ENCODE results near the gene LRRC53. TPM values are rescaled to one million over a fixed set of nuclear protein-coding genes. Genes with fewer than 3 reads are reported as not detected.

Gene LRRC53
- total and polyA plus RNA-seq, 8 donors = not detected

DNA sequence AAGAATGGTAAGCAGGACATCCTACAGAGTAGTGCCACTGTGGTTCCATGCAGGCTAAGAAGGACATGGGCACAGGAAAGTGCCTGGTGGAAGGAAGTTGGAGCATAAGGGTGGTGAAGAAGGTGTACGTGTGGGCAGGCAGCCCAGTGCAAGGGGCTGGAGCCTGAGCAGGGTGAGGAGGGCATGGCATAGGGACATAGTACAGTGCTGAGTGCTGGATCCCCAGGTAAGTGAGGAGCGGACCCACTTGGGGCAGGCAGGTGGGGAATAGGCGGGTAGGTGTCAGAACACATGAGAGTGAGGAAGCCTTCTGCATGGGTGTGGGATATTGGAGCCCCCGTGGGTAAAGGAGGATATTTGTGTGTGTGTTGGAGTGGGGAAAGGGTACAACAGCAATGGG, 15.7 kb upstream of the LRRC53 start:
- WGBS, 5 donors = 84 to 91% (median 85%) methylated on average over 4 of the region's 4 CpGs
- no peak for DNase-seq
- H3K27ac ChIP-seq = no peak overlapping the region
- no peaks in the 10 kb centered on the region for H3K36me3 ChIP-seq
- no peaks in the 10 kb centered on the region for H3K27me3 ChIP-seq
- H3K9me3 ChIP-seq = no peaks in the 10 kb centered on the region
- H3K4me3 ChIP-seq = no peak overlapping the region
- intact Hi-C loops (cut with DNase I; ENCODE audit: low total_unique reads) = no loop called here
- TF ChIP-seq POLR2A (IDR thresholded peaks at IDR 0.05) = no peak
- TF ChIP-seq, protein P1, sequence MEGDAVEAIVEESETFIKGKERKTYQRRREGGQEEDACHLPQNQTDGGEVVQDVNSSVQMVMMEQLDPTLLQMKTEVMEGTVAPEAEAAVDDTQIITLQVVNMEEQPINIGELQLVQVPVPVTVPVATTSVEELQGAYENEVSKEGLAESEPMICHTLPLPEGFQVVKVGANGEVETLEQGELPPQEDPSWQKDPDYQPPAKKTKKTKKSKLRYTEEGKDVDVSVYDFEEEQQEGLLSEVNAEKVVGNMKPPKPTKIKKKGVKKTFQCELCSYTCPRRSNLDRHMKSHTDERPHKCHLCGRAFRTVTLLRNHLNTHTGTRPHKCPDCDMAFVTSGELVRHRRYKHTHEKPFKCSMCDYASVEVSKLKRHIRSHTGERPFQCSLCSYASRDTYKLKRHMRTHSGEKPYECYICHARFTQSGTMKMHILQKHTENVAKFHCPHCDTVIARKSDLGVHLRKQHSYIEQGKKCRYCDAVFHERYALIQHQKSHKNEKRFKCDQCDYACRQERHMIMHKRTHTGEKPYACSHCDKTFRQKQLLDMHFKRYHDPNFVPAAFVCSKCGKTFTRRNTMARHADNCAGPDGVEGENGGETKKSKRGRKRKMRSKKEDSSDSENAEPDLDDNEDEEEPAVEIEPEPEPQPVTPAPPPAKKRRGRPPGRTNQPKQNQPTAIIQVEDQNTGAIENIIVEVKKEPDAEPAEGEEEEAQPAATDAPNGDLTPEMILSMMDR (IDR thresholded peaks at IDR 0.05) = no peak
- TF ChIP-seq POLR2AphosphoS5 (IDR thresholded peaks at IDR 0.05) = no peak
- TF ChIP-seq EP300 (IDR thresholded peaks at IDR 0.05) = no peak
- H3K4me1 ChIP-seq = no peaks in the 10 kb centered on the region

DNA sequence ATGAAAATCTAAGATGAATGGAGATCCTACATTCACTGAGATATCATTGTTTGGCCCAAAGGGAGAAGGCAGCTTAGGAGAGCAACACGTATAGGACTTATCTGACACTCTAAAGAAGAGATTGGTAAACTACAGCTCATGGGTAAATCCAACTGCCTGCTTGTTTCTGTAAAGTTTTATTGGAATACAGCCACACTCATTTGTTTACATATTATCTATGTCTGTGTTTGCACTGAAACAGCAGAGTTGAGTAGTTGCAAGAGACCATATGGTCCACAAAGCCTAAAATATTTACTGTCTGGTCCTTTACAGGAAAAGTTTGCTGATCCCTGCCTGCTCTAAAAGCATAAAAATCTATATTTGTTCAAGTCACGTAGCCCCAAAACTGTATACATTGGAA, 14.3 kb upstream of the LRRC53 start:
- TF ChIP-seq, protein P1 (IDR thresholded peaks at IDR 0.05) = no peak
- TF ChIP-seq EP300 (IDR thresholded peaks at IDR 0.05) (no peak), POLR2AphosphoS5 (IDR thresholded peaks at IDR 0.05) (no peak), POLR2A (IDR thresholded peaks at IDR 0.05) (no peak)
- DNase-seq = no peak
- intact Hi-C loops (cut with DNase I; ENCODE audit: low total_unique reads) = no loop called here
- no peak overlapping the region for H3K27ac ChIP-seq
- WGBS, 5 donors = 16 to 40% (median 25%) methylated on average over 2 of the region's 2 CpGs
- H3K36me3 ChIP-seq = no peaks in the 10 kb centered on the region
- no peaks in the 10 kb centered on the region for H3K27me3 ChIP-seq
- no peak overlapping the region for H3K4me3 ChIP-seq
- H3K4me1 ChIP-seq = no peaks in the 10 kb centered on the region
- no peaks in the 10 kb centered on the region for H3K9me3 ChIP-seq

DNA sequence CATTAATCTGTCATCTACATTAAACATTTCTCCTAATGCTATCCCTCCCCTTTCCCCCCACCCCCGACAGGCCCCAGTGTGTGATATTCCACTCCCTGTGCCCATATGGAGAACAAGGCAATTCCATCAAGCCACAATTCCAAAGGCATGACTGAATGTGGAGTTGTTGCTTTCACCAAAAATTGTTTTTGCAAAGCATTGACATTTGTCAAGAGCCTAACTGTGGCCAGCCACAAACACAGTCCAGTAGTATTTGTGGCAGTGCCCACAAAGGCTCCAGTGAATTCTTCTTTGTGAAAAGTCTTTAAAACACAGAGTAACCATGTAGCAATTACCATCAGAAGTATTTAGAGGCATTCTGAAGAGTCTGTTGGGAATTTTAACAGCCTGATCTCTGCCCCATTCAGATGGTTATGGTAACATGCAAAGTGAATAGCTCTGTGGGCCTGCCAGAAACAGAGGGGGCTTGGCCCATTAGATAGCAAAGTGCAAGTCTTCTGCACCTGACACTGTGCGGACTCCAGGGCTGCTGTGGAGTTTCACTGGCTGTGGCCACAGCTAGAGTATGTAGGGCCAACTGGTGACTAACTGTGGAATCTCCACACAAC, 11.6 kb upstream of the LRRC53 start:
- no peak overlapping the region for H3K4me3 ChIP-seq
- WGBS, 5 donors = 72 to 78% (median 76%) methylated on average over 2 of the region's 2 CpGs
- intact Hi-C loops (cut with DNase I; ENCODE audit: low total_unique reads) = no loop called here
- no peak overlapping the region for H3K27ac ChIP-seq
- DNase-seq = no peak
- no peaks in the 10 kb centered on the region for H3K36me3 ChIP-seq
- H3K4me1 ChIP-seq = no peaks in the 10 kb centered on the region
- no peaks in the 10 kb centered on the region for H3K9me3 ChIP-seq
- TF ChIP-seq EP300 (IDR thresholded peaks at IDR 0.05) = no peak
- TF ChIP-seq, protein P1 (IDR thresholded peaks at IDR 0.05) = no peak
- TF ChIP-seq POLR2AphosphoS5 (IDR thresholded peaks at IDR 0.05) = no peak
- no peak for TF ChIP-seq POLR2A (IDR thresholded peaks at IDR 0.05)
- no peaks in the 10 kb centered on the region for H3K27me3 ChIP-seq

DNA sequence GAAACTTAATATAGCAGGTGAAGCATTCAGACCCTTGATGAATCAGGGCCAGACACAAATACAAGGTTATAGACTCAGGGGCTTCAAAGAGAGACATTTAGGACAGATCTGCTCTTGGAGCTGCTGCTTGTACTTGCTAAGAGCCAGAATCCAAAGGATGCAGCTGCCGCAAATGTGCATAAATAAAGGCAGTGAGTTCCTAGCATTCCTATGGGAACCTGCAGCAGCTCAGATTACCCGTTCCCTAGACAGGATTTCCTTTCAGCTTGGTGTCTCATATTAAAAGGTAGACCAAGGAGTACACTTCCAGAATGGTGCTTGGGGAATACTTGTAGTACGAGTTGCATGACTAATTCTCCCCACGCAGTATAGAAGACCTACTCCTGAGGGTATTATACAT, 9.7 kb upstream of the LRRC53 start:
- Histone ChIP-seq H3K9me3 (no peaks in the 10 kb centered on the region), H3K27ac (no peak overlapping the region), H3K4me3 (no peak overlapping the region), H3K27me3 (no peaks in the 10 kb centered on the region), H3K36me3 (no peaks in the 10 kb centered on the region), H3K4me1 (no peaks in the 10 kb centered on the region)
- intact Hi-C loops (cut with DNase I; ENCODE audit: low total_unique reads) = no loop called here
- TF ChIP-seq POLR2A (IDR thresholded peaks at IDR 0.05) (no peak), POLR2AphosphoS5 (IDR thresholded peaks at IDR 0.05) (no peak), EP300 (IDR thresholded peaks at IDR 0.05) (no peak)
- TF ChIP-seq, protein P1 (IDR thresholded peaks at IDR 0.05) = no peak
- no peak for DNase-seq
- 24 to 42% (median 31%) methylated on average over 4 of the region's 4 CpGs for WGBS, 5 donors
